Measurements from ENCODE around the gene NRG4. TPM values are rescaled to one million over a fixed set of nuclear protein-coding genes. Genes with fewer than 3 reads are reported as not detected.

The NRG4 gene
- total and polyA plus RNA-seq, 2 of the 8 experiments (the other 6 are each of a cell fraction or from before 2014, with no cell fraction given) = 0.24 TPM; not detected in 1

GRCh38 chr15:75942464-75942863 is 69.8 kb downstream of the NRG4 start:
- peaks cover 2 to 17% (median 9%) of the 10 kb centered on the region in 4 experiments; a peak in 5 of 8 replicates for H3K36me3 ChIP-seq (ENCODE audit: control insufficient read depth in 2 of 4, insufficient read depth in 4 of 4, low read length in 3 of 4)
- no peak overlapping the region for H4K8ac ChIP-seq (ENCODE audit: extremely low read depth, insufficient read depth, low read length)
- no peaks in the 10 kb centered on the region for H4K20me1 ChIP-seq (replicated peaks in 1 of 2; ENCODE audit: control insufficient read depth in 1 of 2, insufficient read depth in 2 of 2, low read length in 2 of 2)
- H3K9ac ChIP-seq (replicated peaks in 1 of 4; ENCODE audit: extremely low read depth in 1 of 4, low read depth in 3 of 4, low read length in 3 of 4) = no peak overlapping the region
- CTCF ChIA-PET (ENCODE audit: partially characterized antibody) = interaction anchor here (0.6 to 2.0 kb wide), 2 partner anchors 14 to 198 kb away, joined by 3 to 6 read pairs; no protein-coding TSS in a partner anchor
- H3K56ac ChIP-seq (replicated peaks; ENCODE audit: insufficient read length, low read depth, low read length) = no peak overlapping the region
- no peak for DNase-seq (ENCODE audit: low read depth in 1 of 2, low spot score in 2 of 2)
- no peak overlapping the region for H2BK15ac ChIP-seq (ENCODE audit: low read length)
- FAIRE-seq = no peak
- no peak overlapping the region for H3K18ac ChIP-seq (ENCODE audit: extremely low read depth, low read length)
- POLR2A ChIA-PET (ENCODE audit: partially characterized antibody) = interaction anchor here (1.0 kb wide), 1 partner anchor 100 kb away, joined by 3 read pairs; no protein-coding TSS in a partner anchor
- no peak overlapping the region for H2AK5ac ChIP-seq (ENCODE audit: low read depth, low read length)
- H4K91ac ChIP-seq (replicated peaks; ENCODE audit: insufficient read length, low read length) = no peak overlapping the region
- 91% methylated on average over 3 of the region's 3 CpGs; no CpG with 5 or more reads in 1 of the 2 experiments for WGBS, 2 experiments (ENCODE audit: extremely low coverage in 1 of 2, insufficient coverage in 1 of 2, insufficient read length in 1 of 2, insufficient replicate concordance in 2 of 2, low coverage in 1 of 2, low lambda C conversion rate in 2 of 2, missing lambda C conversion rate in 1 of 2)
- no peak overlapping the region for H4K5ac ChIP-seq (ENCODE audit: insufficient read length, low read depth, low read length)
- H3K27me3 ChIP-seq (replicated peaks in 1 of 4; ENCODE audit: control insufficient read depth in 3 of 4, extremely low read depth in 1 of 4, insufficient read depth in 3 of 4, low read length in 3 of 4) = no peaks in the 10 kb centered on the region
- no peak overlapping the region for H2BK12ac ChIP-seq (ENCODE audit: low read depth, low read length)
- no peak overlapping the region for H2AFZ ChIP-seq (ENCODE audit: low read length)
- no peak overlapping the region for H3K27ac ChIP-seq (ENCODE audit: low read depth, low read length)
- TF ChIP-seq RBBP5 (IDR thresholded peaks at IDR 0.05; ENCODE audit: borderline replicate concordance, low read depth, low read length) = no peak
- TF ChIP-seq, protein P1, sequence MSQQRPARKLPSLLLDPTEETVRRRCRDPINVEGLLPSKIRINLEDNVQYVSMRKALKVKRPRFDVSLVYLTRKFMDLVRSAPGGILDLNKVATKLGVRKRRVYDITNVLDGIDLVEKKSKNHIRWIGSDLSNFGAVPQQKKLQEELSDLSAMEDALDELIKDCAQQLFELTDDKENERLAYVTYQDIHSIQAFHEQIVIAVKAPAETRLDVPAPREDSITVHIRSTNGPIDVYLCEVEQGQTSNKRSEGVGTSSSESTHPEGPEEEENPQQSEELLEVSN (IDR thresholded peaks at IDR 0.05) = 0 out of 2 replicates have a peak, but pooled peaks have one; percentile 37
- TF ChIP-seq MAX (IDR thresholded peaks at IDR 0.05) = peak; percentile 60; the same call in 1 of the 2 replicates
- TF ChIP-seq HDAC6 (IDR thresholded peaks at IDR 0.05; ENCODE audit: low read depth, low read length) = no peak
- peak in 1 of 2 experiments; percentile 58; a peak in 2 of 3 replicates for TF ChIP-seq POLR2A (IDR thresholded peaks at IDR 0.05; ENCODE audit: control extremely low read depth in 1 of 2, low read depth in 2 of 2, low read length in 2 of 2)
- peak; percentile 66; the same call in 1 of the 2 replicates for TF ChIP-seq POLR2AphosphoS5 (IDR thresholded peaks at IDR 0.05; ENCODE audit: low read depth, low read length)
- no peak overlapping the region for H2BK5ac ChIP-seq (ENCODE audit: low read depth, low read length)
- no peaks in the 10 kb centered on the region for H3K4me1 ChIP-seq (replicated peaks in 1 of 4; ENCODE audit: control insufficient read depth in 3 of 4, insufficient read depth in 4 of 4, low read length in 3 of 4)
- no peak overlapping the region for H3K4ac ChIP-seq (replicated peaks; ENCODE audit: insufficient read length, low read depth, low read length)
- no peaks in the 10 kb centered on the region for H3K79me2 ChIP-seq (ENCODE audit: control insufficient read depth in 1 of 2, insufficient read depth in 2 of 2, low read length in 2 of 2)
- H2BK20ac ChIP-seq (ENCODE audit: low read length) = no peak overlapping the region
- no peak overlapping the region for H2BK120ac ChIP-seq (replicated peaks; ENCODE audit: low read depth, low read length)
- no peak overlapping the region for H3K23ac ChIP-seq (ENCODE audit: insufficient read length)
- no peaks in the 10 kb centered on the region for H3K79me1 ChIP-seq (ENCODE audit: low read depth, low read length)
- H3K4me3 ChIP-seq (ENCODE audit: extremely low read depth in 1 of 4, insufficient read depth in 2 of 4, low read depth in 3 of 4, low read length in 4 of 4) = no peak overlapping the region
- H3K4me2 ChIP-seq (ENCODE audit: insufficient read depth in 1 of 2, low read depth in 2 of 2, low read length in 2 of 2) = no peak overlapping the region
- no peak overlapping the region for H3K14ac ChIP-seq (ENCODE audit: insufficient read length)
- peaks cover 17 to 21% of the 10 kb centered on the region in 2 experiments; a peak in 3 of 4 replicates for H3K9me3 ChIP-seq (ENCODE audit: insufficient read depth in 2 of 2, low read depth in 1 of 2, low read length in 1 of 2)
- H3K23me2 ChIP-seq (ENCODE audit: low read depth, low read length) = no peaks in the 10 kb centered on the region; the same call in 1 of the 2 replicates
